Uterus (tissue), 4 donors: ENCODE results near the gene TRIM44. TPM values are rescaled to one million over a fixed set of nuclear protein-coding genes. Genes with fewer than 3 reads are reported as not detected.

Experiments used
- DNase-seq, 2 donors: peaks; one replicate each; pipeline ENCODE4 v3.0.0-alpha.2; 2019 to 2020
- H3K27ac ChIP-seq, 2 donors: fragments of 200-600 bp; sonication (generic); 1 replicate in 1 of 2; 2 replicates in 1 of 2; pipeline ENCODE4 v1.5.1; 2016 to 2018
- H3K27me3 ChIP-seq, 2 donors: fragments of 200-600 bp; sonication (generic); one replicate each; pipeline ENCODE4 v1.5.1; 2018 to 2019; ENCODE audit warnings: control low read depth in 1 of 2
- H3K36me3 ChIP-seq, 2 donors: fragments of 200-600 bp; sonication (generic); one replicate each; pipeline ENCODE4 v1.5.1; 2019; ENCODE audit warnings: control low read depth in 1 of 2
- H3K4me1 ChIP-seq, 2 donors: fragments of 200-600 bp; sonication (generic); one replicate each; pipeline ENCODE4 v1.5.1; 2018 to 2019; ENCODE audit warnings: control low read depth in 1 of 2
- H3K4me3 ChIP-seq, 2 donors: fragments of 200-600 bp; sonication (generic); 1 replicate in 1 of 2; 2 replicates in 1 of 2; pipeline ENCODE4 v1.5.1; 2018 to 2019; ENCODE audit warnings: mild to moderate bottlenecking in 1 of 2
- H3K9me3 ChIP-seq, 2 donors: fragments of 200-600 bp; sonication (generic); one replicate each; pipeline ENCODE4 v1.5.1; 2019; ENCODE audit warnings: control low read depth in 1 of 2
- CTCF ChIP-seq, 4 experiments: fragments of 200-600 bp in 2 of 4; fragments of 450-650 bp in 2 of 4; sonication (generic) in 2 of 4; IDR thresholded peaks; one replicate each; pipeline ENCODE4 v1.5.1; 2016 to 2019; ENCODE audit warnings: antibody characterized with exemption in 4 of 4, mild to moderate bottlenecking in 2 of 4, moderate library complexity in 1 of 4
- POLR2A ChIP-seq, 2 donors: fragments of 450-650 bp; IDR thresholded peaks; one replicate each; pipeline ENCODE4 v1.6.1; 2016; ENCODE audit warnings: antibody characterized with exemption in 2 of 2, mild to moderate bottlenecking in 1 of 2, moderate library complexity in 1 of 2
- intact Hi-C: fragments of 100-400 bp; cut with DNase I; formaldehyde crosslinking; loops from one replicate; pipeline ENCODE4 v1.15.1; 2023; ENCODE audit warnings: low total_unique reads
- total RNA-seq, 4 donors: library from RNA; depleted of rRNA in 3 of 4; stranded (reverse); fragments of >200 nt in 3 of 4; gene quantifications; one replicate each; pipeline versions ENCODE4 v1.1.0 to v1.2.4, GENCODE V29; 2014 to 2023
- donor health status: DM: yes; HTN: yes; CAD: no.

Gene TRIM44
- total RNA-seq, 4 donors from 2014 or later = 16.1 to 65.3 (median 40.4) TPM

DNA sequence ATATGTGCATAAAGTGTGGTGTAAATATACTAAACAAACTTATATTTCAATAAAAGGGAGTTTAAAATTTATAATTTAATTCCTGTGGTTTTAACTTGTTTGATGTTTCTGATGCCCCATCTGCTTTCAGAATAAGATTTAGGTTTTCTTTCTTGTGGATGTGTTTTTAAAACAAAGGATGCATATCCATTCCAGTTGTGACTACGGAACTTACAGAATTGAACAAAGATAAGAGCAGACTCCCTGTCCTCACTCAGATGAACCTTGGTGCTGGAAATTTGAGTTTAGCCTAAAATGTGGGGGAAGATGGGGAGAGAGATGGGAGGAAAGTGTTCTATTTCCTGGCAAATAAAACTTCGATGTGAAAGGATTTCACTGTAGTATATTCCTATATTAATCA, 41.8 kb upstream of the TRIM44 start:
- H3K36me3 ChIP-seq = no peaks in the 10 kb centered on the region
- TF ChIP-seq POLR2A (IDR thresholded peaks at IDR 0.05) (no peak), CTCF (IDR thresholded peaks at IDR 0.05) (no peak)
- no peak overlapping the region for H3K27ac ChIP-seq
- intact Hi-C loops = no loop called here
- H3K4me3 ChIP-seq = no peak overlapping the region
- H3K27me3 ChIP-seq = no peaks in the 10 kb centered on the region
- no peak for DNase-seq
- H3K4me1 ChIP-seq = no peaks in the 10 kb centered on the region
- no peaks in the 10 kb centered on the region for H3K9me3 ChIP-seq

GRCh38 chr11:35621620-35622019, 41.0 kb upstream of the TRIM44 start:
- Histone ChIP-seq H3K27ac (no peak overlapping the region), H3K4me1 (no peaks in the 10 kb centered on the region), H3K4me3 (no peak overlapping the region), H3K36me3 (no peaks in the 10 kb centered on the region), H3K9me3 (no peaks in the 10 kb centered on the region), H3K27me3 (no peaks in the 10 kb centered on the region)
- DNase-seq = no peak
- intact Hi-C loops = no loop called here
- TF ChIP-seq POLR2A (IDR thresholded peaks at IDR 0.05) (no peak), CTCF (IDR thresholded peaks at IDR 0.05) (no peak)

DNA sequence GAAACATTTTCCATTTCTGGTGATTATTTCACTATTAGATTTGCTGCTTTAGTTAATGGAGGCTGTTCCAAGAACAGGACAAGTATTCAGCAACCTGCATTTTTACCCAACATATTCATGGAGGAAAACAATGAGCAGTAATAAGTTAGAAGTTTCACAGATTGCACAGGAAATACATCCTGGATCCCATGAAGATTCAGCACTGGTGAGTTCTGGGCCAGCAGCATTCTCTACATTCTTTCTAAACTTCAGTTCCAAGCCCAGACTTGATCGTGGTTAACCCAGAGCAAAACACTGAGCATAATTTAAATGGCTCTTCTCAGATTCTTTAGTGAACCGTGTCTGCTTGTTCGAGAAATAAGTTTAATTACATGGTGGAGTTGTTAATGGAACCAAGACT, 40.5 kb upstream of the TRIM44 start:
- no peak for DNase-seq
- intact Hi-C loops = no loop called here
- no peaks in the 10 kb centered on the region for H3K27me3 ChIP-seq

DNA sequence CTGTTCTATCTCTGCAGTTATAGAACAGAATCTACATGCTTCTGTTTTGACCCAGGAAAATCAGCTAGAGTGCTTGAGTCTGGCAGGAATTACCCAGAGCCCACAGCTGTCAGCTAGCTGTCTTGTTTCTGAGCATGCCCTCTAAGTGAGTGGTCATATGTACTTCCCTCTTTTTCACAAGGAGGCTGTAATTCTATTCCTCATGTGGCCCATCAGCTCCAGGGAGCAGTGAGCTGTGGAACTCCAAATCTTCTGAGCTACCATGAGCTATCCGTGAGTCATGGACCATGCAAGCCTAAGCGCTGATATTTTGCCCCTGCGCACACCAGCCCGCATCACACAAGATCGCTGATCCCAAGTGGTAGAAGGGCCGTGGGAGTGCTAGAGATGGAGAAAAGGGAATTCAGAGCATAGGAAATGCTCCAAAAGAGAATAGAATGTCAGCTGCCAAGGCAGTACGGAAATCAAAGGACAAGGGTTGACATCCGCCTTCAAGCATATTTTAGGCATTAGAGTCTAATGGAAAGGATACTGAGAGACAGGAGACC, 38.9 kb upstream of the TRIM44 start:
- Histone ChIP-seq H3K4me3 (no peak overlapping the region), H3K4me1 (no peaks in the 10 kb centered on the region), H3K27me3 (no peaks in the 10 kb centered on the region), H3K36me3 (no peaks in the 10 kb centered on the region), H3K9me3 (no peaks in the 10 kb centered on the region), H3K27ac (no peak overlapping the region)
- intact Hi-C loops = no loop called here
- no peak for TF ChIP-seq CTCF (IDR thresholded peaks at IDR 0.05)
- no peak for TF ChIP-seq POLR2A (IDR thresholded peaks at IDR 0.05)
- no peak for DNase-seq

More for the DNA sequence above, 40.5 kb upstream of the TRIM44 start:
- TF ChIP-seq CTCF (IDR thresholded peaks at IDR 0.05) = no peak
- no peak for TF ChIP-seq POLR2A (IDR thresholded peaks at IDR 0.05)
- H3K27ac ChIP-seq = no peak overlapping the region
- H3K36me3 ChIP-seq = no peaks in the 10 kb centered on the region
- no peak overlapping the region for H3K4me3 ChIP-seq
- H3K4me1 ChIP-seq = no peaks in the 10 kb centered on the region
- no peaks in the 10 kb centered on the region for H3K9me3 ChIP-seq

GRCh38 chr11:35624316-35624715, 38.3 kb upstream of the TRIM44 start:
- DNase-seq = no peak
- no peak for TF ChIP-seq POLR2A (IDR thresholded peaks at IDR 0.05)
- Histone ChIP-seq H3K9me3 (no peaks in the 10 kb centered on the region), H3K36me3 (no peaks in the 10 kb centered on the region), H3K27me3 (no peaks in the 10 kb centered on the region), H3K4me3 (no peak overlapping the region), H3K27ac (no peak overlapping the region), H3K4me1 (no peaks in the 10 kb centered on the region)
- intact Hi-C loops = no loop called here

GRCh38 chr11:35624781-35625180, 37.8 kb upstream of the TRIM44 start:
- Histone ChIP-seq H3K4me3 (no peak overlapping the region), H3K4me1 (no peaks in the 10 kb centered on the region), H3K9me3 (no peaks in the 10 kb centered on the region), H3K27me3 (no peaks in the 10 kb centered on the region), H3K27ac (no peak overlapping the region), H3K36me3 (no peaks in the 10 kb centered on the region)
- DNase-seq = no peak
- intact Hi-C loops = no loop called here
- TF ChIP-seq CTCF (IDR thresholded peaks at IDR 0.05) = no peak
- TF ChIP-seq POLR2A (IDR thresholded peaks at IDR 0.05) = no peak
